ENCODE data around the gene TIGD3. TPM values are rescaled to one million over a fixed set of nuclear protein-coding genes. Genes with fewer than 3 reads are reported as not detected.

The TIGD3 gene, protein sequence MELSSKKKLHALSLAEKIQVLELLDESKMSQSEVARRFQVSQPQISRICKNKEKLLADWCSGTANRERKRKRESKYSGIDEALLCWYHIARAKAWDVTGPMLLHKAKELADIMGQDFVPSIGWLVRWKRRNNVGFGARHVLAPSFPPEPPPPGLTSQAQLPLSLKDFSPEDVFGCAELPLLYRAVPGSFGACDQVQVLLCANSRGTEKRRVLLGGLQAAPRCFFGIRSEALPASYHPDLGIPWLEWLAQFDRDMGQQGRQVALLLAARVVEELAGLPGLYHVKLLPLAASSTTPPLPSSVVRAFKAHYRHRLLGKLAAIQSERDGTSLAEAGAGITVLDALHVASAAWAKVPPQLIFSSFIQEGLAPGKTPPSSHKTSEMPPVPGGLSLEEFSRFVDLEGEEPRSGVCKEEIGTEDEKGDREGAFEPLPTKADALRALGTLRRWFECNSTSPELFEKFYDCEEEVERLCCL
- total RNA-seq (under 1 TPM; 0.17 to 0.33 TPM), polyA plus RNA-seq (under 1 TPM in 1 of 2 donors, not detected in 1; 0.08 TPM)

DNA sequence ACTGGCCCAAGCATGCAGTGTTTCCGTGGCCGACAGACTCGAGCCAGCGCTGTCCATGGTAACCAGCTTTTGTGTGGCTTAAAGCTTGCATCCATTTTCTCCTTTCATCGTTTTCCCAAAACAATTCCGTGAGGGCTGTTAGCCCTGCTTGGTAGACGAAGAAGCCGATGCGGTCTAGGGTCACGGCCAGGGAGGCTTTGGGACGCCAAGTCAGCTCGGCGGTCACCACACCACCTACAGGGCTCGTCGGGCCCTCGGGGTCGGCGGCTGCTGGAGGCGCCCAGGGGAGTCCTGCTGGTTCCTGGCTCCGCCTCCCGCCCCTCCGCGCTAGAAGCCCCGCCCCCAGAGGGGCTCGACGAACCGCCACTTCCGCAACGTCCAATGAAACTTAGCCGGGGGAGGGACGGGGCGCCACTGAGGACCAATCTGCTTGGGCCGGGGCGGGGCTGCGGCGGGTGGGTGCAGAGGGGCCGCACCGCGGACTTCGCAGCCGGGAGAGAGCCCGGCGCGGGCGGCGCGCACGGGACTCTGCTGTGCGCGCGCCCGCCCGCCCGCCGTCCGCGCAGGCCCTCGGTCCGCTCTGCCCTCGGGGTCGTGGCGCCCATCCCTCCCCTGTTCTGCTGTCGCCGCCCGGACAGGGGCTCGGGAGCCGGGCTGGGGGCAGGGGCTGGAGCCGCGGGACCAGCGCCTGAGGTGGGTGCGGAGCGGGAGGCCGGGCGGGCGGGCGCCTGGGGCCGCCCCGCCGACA is at the start of gene TIGD3:
TIGD3 (plus strand) TSS at position 487 of the 748 bp plus-strand sequence. CDS start 1,058 bp downstream, outside the sequence.
- Histone ChIP-seq H3K36me3 (ENCODE audit: control insufficient read depth in 4 of 4, insufficient read depth in 3 of 4, low read depth in 1 of 4, low read length in 3 of 4) (peaks cover 0 to 24% (median 19%) of the 10 kb centered on the region in 4 donors), H3K4me1 (ENCODE audit: control insufficient read depth in 4 of 4, insufficient read depth in 4 of 4, low read length in 3 of 4) (peaks cover 3 to 31% (median 19%) of the 10 kb centered on the region in 4 donors), H3K9ac (ENCODE audit: low read depth in 1 of 2, low read length in 2 of 2) (no peak within 1 kb of the TSS), H3K27ac (ENCODE audit: low read depth in 1 of 2, low read length in 2 of 2) (peak within 1 kb of the TSS in 1 of 2 donors; percentile 7), H3K9me3 (ENCODE audit: control insufficient read depth in 4 of 4, low read length in 3 of 4) (no peaks in the 10 kb centered on the region), H3K4me3 (ENCODE audit: low read depth in 1 of 3, low read length in 3 of 3) (peak within 1 kb of the TSS; percentile 12 to 67 (median 67)), H3K27me3 (ENCODE audit: control insufficient read depth in 4 of 4, insufficient read depth in 4 of 4, low read length in 3 of 4) (no peaks in the 10 kb centered on the region)
- peak; percentile 98 for DNase-seq (ENCODE audit: low spot score)
- 1% methylated on average over 79 of the region's 79 CpGs for WGBS
- TF ChIP-seq GABPA (IDR thresholded peaks at IDR 0.05 in 1 of 2, conservative IDR thresholded peaks at IDR 0.05 in 1 of 2) (peak in 1 of 2 donors; percentile 12), HNF4G (IDR thresholded peaks at IDR 0.05) (no peak), SP1 (IDR thresholded peaks at IDR 0.05) (peak; percentile 55), YY1 (IDR thresholded peaks at IDR 0.05) (peak; percentile 56), JUND (IDR thresholded peaks at IDR 0.05) (no peak), RAD21 (IDR thresholded peaks at IDR 0.05) (no peak), HNF4A (conservative IDR thresholded peaks at IDR 0.05) (no peak), FOXA1 (IDR thresholded peaks at IDR 0.05) (no peak), RXRA (IDR thresholded peaks at IDR 0.05) (no peak)
- TF ChIP-seq, protein P1, sequence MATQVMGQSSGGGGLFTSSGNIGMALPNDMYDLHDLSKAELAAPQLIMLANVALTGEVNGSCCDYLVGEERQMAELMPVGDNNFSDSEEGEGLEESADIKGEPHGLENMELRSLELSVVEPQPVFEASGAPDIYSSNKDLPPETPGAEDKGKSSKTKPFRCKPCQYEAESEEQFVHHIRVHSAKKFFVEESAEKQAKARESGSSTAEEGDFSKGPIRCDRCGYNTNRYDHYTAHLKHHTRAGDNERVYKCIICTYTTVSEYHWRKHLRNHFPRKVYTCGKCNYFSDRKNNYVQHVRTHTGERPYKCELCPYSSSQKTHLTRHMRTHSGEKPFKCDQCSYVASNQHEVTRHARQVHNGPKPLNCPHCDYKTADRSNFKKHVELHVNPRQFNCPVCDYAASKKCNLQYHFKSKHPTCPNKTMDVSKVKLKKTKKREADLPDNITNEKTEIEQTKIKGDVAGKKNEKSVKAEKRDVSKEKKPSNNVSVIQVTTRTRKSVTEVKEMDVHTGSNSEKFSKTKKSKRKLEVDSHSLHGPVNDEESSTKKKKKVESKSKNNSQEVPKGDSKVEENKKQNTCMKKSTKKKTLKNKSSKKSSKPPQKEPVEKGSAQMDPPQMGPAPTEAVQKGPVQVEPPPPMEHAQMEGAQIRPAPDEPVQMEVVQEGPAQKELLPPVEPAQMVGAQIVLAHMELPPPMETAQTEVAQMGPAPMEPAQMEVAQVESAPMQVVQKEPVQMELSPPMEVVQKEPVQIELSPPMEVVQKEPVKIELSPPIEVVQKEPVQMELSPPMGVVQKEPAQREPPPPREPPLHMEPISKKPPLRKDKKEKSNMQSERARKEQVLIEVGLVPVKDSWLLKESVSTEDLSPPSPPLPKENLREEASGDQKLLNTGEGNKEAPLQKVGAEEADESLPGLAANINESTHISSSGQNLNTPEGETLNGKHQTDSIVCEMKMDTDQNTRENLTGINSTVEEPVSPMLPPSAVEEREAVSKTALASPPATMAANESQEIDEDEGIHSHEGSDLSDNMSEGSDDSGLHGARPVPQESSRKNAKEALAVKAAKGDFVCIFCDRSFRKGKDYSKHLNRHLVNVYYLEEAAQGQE (IDR thresholded peaks at IDR 0.05): peak; percentile 97
- TF ChIP-seq, protein P2, sequence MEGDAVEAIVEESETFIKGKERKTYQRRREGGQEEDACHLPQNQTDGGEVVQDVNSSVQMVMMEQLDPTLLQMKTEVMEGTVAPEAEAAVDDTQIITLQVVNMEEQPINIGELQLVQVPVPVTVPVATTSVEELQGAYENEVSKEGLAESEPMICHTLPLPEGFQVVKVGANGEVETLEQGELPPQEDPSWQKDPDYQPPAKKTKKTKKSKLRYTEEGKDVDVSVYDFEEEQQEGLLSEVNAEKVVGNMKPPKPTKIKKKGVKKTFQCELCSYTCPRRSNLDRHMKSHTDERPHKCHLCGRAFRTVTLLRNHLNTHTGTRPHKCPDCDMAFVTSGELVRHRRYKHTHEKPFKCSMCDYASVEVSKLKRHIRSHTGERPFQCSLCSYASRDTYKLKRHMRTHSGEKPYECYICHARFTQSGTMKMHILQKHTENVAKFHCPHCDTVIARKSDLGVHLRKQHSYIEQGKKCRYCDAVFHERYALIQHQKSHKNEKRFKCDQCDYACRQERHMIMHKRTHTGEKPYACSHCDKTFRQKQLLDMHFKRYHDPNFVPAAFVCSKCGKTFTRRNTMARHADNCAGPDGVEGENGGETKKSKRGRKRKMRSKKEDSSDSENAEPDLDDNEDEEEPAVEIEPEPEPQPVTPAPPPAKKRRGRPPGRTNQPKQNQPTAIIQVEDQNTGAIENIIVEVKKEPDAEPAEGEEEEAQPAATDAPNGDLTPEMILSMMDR (IDR thresholded peaks at IDR 0.05; ENCODE audit: low read depth, low read length, missing input control): no peak

DNA sequence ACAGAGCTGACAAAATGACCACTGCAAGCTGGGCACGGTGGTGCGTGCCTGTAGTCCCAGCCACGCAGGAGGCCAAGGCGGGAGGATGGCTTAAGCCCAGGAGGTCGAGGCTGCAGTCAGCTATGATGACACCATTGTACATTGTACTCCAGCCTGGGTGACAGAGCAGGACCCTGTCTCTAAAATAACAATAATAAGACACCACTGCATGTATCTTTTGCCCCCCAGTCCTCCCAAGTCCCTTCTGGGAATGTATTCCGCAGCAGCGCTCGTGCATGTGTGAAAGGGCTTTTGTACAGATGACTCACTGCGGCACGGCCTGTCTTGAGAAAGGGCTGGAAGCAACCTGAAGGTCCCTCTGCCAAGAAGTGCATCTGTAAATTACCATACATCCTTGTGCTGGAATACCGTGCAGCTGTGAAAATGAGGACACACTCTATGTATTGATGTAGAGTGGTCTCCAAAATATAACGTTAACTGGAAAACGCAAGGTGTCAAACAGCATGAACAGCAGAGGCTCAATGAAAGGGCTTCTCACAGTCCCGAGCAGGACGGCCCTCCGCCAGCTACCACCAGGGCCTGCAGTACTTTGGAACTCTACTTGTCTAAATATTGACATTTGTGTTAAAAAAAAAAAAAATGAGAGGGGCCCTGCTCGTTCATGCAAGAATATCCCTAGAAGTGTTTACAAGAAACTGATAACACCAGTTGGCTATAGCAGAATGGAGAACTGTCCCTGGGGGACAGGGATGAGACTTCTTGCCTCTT is 48.9 kb upstream of the TIGD3 start:
- H3K9ac ChIP-seq (ENCODE audit: low read depth in 1 of 2, low read length in 2 of 2): no peak overlapping the region
- DNase-seq (ENCODE audit: low spot score): no peak
- H3K36me3 ChIP-seq (ENCODE audit: control insufficient read depth in 4 of 4, insufficient read depth in 3 of 4, low read depth in 1 of 4, low read length in 3 of 4): no peaks in the 10 kb centered on the region
- 40% methylated on average over 17 of the region's 17 CpGs for WGBS
- H3K4me3 ChIP-seq (ENCODE audit: low read depth in 1 of 3, low read length in 3 of 3): no peak overlapping the region
- peak overlapping the region; percentile 10 to 66 for H3K27ac ChIP-seq (ENCODE audit: low read depth in 1 of 2, low read length in 2 of 2)
- H3K4me1 ChIP-seq (ENCODE audit: control insufficient read depth in 4 of 4, insufficient read depth in 4 of 4, low read length in 3 of 4): peaks cover 5 to 38% (median 29%) of the 10 kb centered on the region in 4 donors
- H3K27me3 ChIP-seq (ENCODE audit: control insufficient read depth in 4 of 4, insufficient read depth in 4 of 4, low read length in 3 of 4): no peaks in the 10 kb centered on the region
- TF ChIP-seq SP1 (IDR thresholded peaks at IDR 0.05) (peak; percentile 73), FOXA1 (IDR thresholded peaks at IDR 0.05) (no peak), RXRA (IDR thresholded peaks at IDR 0.05) (peak in 1 of 2 donors; percentile 58), JUND (IDR thresholded peaks at IDR 0.05) (peak in 1 of 2 donors; percentile 35), FOXA2 (IDR thresholded peaks at IDR 0.05) (peak; percentile 66), RAD21 (IDR thresholded peaks at IDR 0.05) (peak in 1 of 2 donors; percentile 28), HNF4A (conservative IDR thresholded peaks at IDR 0.05) (peak; percentile 72 to 79), NR2F2 (IDR thresholded peaks at IDR 0.05) (no peak)
- TF ChIP-seq, protein P1 (IDR thresholded peaks at IDR 0.05): peak; percentile 58
- TF ChIP-seq, protein P2 (IDR thresholded peaks at IDR 0.05; ENCODE audit: low read depth, low read length, missing input control): peak; percentile 30
- TF ChIP-seq, protein P3, sequence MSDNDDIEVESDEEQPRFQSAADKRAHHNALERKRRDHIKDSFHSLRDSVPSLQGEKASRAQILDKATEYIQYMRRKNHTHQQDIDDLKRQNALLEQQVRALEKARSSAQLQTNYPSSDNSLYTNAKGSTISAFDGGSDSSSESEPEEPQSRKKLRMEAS (IDR thresholded peaks at IDR 0.05): no peak
- H3K9me3 ChIP-seq (ENCODE audit: control insufficient read depth in 4 of 4, low read length in 3 of 4): no peaks in the 10 kb centered on the region

All from liver (tissue), 9 donors.